Smooth muscle cell (in vitro differentiated cells): ENCODE results near the gene PLA2G1B. TPM values are rescaled to one million over a fixed set of nuclear protein-coding genes. Genes with fewer than 3 reads are reported as not detected.

ENCODE experiments used
- DNase-seq: peaks from one replicate; lab custom pipeline; 2025; ENCODE audit not compliant: unreplicated experiment; lab: John Stamatoyannopoulos, UW
- H2AFZ ChIP-seq: fragments of 200-600 bp; sonication (generic); 2 replicates; pipeline ENCODE4 v1.6.0; 2016; ENCODE audit warnings: antibody characterized with exemption, low read depth, mild to moderate bottlenecking
- H3F3A ChIP-seq: fragments of 200-600 bp; sonication (generic); 2 replicates; pipeline ENCODE4 v1.6.0; 2017; ENCODE audit warnings: antibody characterized with exemption, low read depth
- H3K27ac ChIP-seq: fragments of 200-600 bp; sonication (generic); 2 replicates; pipeline ENCODE4 v1.5.1; 2016; ENCODE audit warnings: low read depth, mild to moderate bottlenecking
- H3K27me3 ChIP-seq: fragments of 200-600 bp; sonication (generic); 2 replicates; pipeline ENCODE4 v1.6.1; 2016; ENCODE audit warnings: low read depth, mild to moderate bottlenecking
- H3K36me3 ChIP-seq: fragments of 200-600 bp; sonication (generic); 2 replicates; pipeline ENCODE4 v1.5.1; 2016; ENCODE audit warnings: low read depth
- H3K4me1 ChIP-seq: fragments of 200-600 bp; sonication (generic); 2 replicates; pipeline ENCODE4 v1.5.1; 2016; ENCODE audit warnings: low read depth
- H3K4me2 ChIP-seq: fragments of 200-600 bp; sonication (generic); 2 replicates; pipeline ENCODE4 v1.6.0; 2016; ENCODE audit warnings: mild to moderate bottlenecking
- H3K4me3 ChIP-seq: fragments of 200-600 bp; sonication (generic); 2 replicates; pipeline ENCODE4 v1.5.1; 2016; ENCODE audit warnings: mild to moderate bottlenecking
- H3K79me2 ChIP-seq: fragments of 200-600 bp; sonication (generic); 2 replicates; pipeline ENCODE4 v1.6.0; 2016; ENCODE audit warnings: low read depth, mild to moderate bottlenecking
- H3K9ac ChIP-seq: fragments of 200-600 bp; sonication (generic); 2 replicates; pipeline ENCODE4 v1.6.0; 2016; ENCODE audit warnings: low read depth
- H3K9me3 ChIP-seq: fragments of 200-600 bp; sonication (generic); replicated peaks from 2 replicates; pipeline ENCODE4 v1.5.1; 2016; ENCODE audit warnings: low read depth
- H4K20me1 ChIP-seq: fragments of 200-600 bp; sonication (generic); 2 replicates; pipeline ENCODE4 v1.6.0; 2016; ENCODE audit warnings: low read depth
- CTCF ChIP-seq: fragments of 200-600 bp; sonication (generic); IDR thresholded peaks from 2 replicates; pipeline ENCODE4 v1.5.1; 2017; ENCODE audit warnings: borderline replicate concordance, mild to moderate bottlenecking, antibody characterized with exemption; ENCODE audit not compliant: insufficient read depth, poor library complexity, severe bottlenecking
- WGBS: methylation state at CpG from one replicate; pipeline ENCODE4 v1.1.7; 2016; ENCODE audit warnings: low lambda C conversion rate; 5-methylcytosine and 5-hydroxymethylcytosine counted together
- polyA plus RNA-seq: library from polyadenylated mRNA; unstranded; fragments of >200 nt; fragmentation: Nextera tagmentation; extraction: Ambion mirVana; gene quantifications from 2 replicates; pipeline ENCODE4 v1.2.1, GENCODE V29; 2016
- total RNA-seq: library from RNA; depleted of rRNA; stranded (reverse); fragments of >200 nt; gene quantifications from 2 replicates; pipeline ENCODE4 v1.2.3, GENCODE V29; 2014

Gene PLA2G1B
- total and polyA plus RNA-seq, 2 experiments from 2014 or later: not detected

- H3K9ac ChIP-seq: no peak overlapping the region
- no peaks in the 10 kb centered on the region for H3K4me1 ChIP-seq
- H3K4me3 ChIP-seq: no peak overlapping the region
- H3K27me3 ChIP-seq: peaks cover 38% of the 10 kb centered on the region
- no peak for DNase-seq
- no peaks in the 10 kb centered on the region for H4K20me1 ChIP-seq
- no peak overlapping the region for H3K27ac ChIP-seq
- H3K9me3 ChIP-seq: no peaks in the 10 kb centered on the region
- 95% methylated on average over 8 of the region's 8 CpGs for WGBS
- H3K4me2 ChIP-seq: no peak overlapping the region
- no peaks in the 10 kb centered on the region for H3K36me3 ChIP-seq
- H2AFZ ChIP-seq: no peak overlapping the region
- H3F3A ChIP-seq: no peaks in the 10 kb centered on the region
- H3K79me2 ChIP-seq: no peaks in the 10 kb centered on the region
- TF ChIP-seq CTCF: no peak
These were observed 46.1 kb upstream of the PLA2G1B start for GRCh38 chr12:120373683-120374082.

GRCh38 chr12:120370343-120371243 lies 43.0 kb upstream of the PLA2G1B start:
- Histone ChIP-seq H3K27me3 (peaks cover 38% of the 10 kb centered on the region), H3K4me3 (no peak overlapping the region), H3K4me1 (peaks cover 7% of the 10 kb centered on the region), H4K20me1 (no peaks in the 10 kb centered on the region), H3K9ac (no peak overlapping the region), H3K9me3 (no peaks in the 10 kb centered on the region), H2AFZ (no peak overlapping the region), H3K27ac (no peak overlapping the region), H3K79me2 (no peaks in the 10 kb centered on the region), H3K4me2 (no peak overlapping the region), H3K36me3 (no peaks in the 10 kb centered on the region), H3F3A (no peaks in the 10 kb centered on the region)
- WGBS: 33% methylated on average over 7 of the region's 7 CpGs
- no peak for TF ChIP-seq CTCF
- DNase-seq: no peak

GRCh38 chr12:120369603-120370342 lies 42.2 kb upstream of the PLA2G1B start:
- Histone ChIP-seq H2AFZ (peak overlapping the region; percentile 75), H3K79me2 (no peaks in the 10 kb centered on the region), H3K36me3 (no peaks in the 10 kb centered on the region), H3K4me2 (peak overlapping the region; percentile 95), H3K27me3 (peaks cover 38% of the 10 kb centered on the region), H3K4me1 (peaks cover 7% of the 10 kb centered on the region), H4K20me1 (no peaks in the 10 kb centered on the region), H3K4me3 (peak overlapping the region; percentile 82), H3K9ac (no peak overlapping the region), H3K9me3 (no peaks in the 10 kb centered on the region), H3F3A (no peaks in the 10 kb centered on the region), H3K27ac (no peak overlapping the region)
- no peak for TF ChIP-seq CTCF
- no peak for DNase-seq
- 2% methylated on average over 26 of the region's 26 CpGs for WGBS
